NCI-H748 treated with DMSO at 0.1 percent for 48 hours (cell line): ENCODE measurements around the gene CELF1.
"Not testable (repeated sequence)": the region's sequence is repeated elsewhere in the genome, so short reads cannot be mapped to it uniquely, and the experiment has no call there.

Experiments
- DNase-seq: peaks from one replicate; lab custom pipeline; 2025; lab: John Stamatoyannopoulos, UW

CELF1 gene

DNA sequence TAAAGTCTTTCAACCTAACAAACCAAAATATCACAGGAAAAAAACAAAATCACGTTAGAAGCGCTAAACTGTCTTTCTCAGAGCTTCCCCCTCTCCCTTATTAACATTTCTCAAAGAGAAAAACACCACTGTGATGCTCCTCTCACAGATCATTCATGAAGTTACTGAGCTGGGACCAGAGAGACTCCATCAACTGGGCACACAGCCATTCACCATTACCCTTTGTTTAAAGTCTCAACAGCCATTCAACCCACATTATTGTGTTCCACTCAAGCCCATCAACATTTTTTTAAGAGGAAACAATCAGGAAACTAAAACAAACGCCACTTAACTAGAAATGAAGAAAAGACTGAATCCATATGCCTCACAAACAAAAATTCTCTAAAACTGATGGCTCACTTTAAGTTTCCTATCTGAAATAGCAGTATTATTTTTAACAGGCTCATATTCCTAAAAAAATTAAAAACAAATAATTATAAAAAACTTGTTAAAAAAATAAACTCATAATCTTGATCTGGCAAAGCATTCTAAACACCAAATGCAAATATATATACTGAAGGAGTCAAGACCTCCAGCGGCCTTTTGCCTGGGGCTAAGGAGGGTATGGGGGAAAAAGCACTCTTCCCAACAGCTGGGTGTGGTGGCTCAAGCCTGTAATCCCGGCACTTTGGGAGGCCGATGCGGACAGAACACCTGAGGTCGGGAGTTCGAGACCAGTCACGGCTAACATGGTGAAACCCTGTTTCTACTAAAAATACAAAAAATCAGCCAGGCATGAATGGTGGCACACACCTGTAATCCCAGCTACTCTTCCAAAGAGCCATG is 14.0 kb downstream of the CELF1 start:
- peak; percentile 51 for DNase-seq

DNA sequence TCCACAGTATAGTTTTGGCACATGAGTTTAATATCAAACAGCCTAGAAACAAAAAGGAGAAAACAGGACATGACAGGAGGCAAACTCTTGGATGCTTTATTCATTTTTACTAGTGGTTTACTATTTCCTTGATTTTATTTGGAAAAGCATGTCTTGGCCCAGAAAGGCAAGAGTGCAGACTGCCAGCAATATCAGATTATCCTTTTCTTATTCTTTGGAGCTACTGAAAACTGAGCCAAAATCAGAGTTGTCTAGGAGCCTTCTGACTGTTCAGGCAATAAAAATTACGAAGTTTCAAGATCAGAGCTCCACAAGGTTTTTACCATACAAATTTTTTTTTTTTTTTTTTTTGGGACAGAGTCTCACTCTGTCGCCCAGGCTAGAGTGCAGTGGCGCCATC is 16.0 kb downstream of the CELF1 start:
- no peak for DNase-seq

DNA sequence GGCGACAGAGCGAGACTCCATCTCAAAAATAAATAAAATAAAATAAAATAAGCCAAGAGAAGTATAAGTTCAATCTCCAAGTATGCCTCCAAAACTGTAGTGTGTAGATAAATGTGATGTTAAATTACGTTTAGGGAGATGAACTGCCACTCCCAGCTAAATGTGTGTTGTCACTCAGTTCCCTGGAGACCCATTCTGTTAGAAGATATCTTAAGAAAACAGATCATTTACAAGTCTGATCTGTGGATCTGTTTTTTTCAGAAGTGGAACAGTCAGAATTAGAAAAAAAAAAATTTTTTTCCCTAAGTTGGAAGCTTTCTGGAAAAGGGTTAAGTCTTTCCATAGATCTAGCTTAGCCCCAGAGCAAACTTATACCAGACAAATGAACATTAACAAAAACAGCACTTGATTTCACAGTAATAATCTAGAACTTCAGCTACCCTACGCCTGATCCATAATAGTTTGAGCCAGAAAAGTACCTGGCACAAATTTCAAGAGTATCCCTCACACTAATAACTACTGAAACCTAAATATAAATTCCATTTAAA is 18.2 kb downstream of the CELF1 start:
- DNase-seq: no peak

DNA sequence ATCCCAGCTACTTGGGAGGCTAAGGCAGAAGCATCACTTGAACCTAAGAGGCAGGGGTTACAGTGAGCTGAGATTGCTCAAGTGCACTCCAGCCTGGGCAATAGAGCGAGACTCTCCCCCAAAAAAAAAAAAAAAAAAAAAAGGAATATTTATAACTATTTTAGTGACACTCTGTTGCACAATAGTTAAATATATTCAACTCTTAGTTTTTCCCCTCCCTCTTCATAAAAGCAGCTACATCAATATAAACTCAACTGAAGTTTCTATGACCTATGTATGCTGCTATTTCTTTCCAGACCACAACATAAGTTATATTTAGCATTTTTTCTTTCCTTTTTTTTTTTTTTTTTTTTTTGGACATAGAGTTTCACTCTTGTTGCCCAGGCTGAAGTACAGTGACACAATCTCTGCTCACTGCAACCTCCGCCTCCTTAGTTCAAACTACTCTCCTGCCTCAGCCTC is 19.2 kb downstream of the CELF1 start:
- no peak for DNase-seq

DNA sequence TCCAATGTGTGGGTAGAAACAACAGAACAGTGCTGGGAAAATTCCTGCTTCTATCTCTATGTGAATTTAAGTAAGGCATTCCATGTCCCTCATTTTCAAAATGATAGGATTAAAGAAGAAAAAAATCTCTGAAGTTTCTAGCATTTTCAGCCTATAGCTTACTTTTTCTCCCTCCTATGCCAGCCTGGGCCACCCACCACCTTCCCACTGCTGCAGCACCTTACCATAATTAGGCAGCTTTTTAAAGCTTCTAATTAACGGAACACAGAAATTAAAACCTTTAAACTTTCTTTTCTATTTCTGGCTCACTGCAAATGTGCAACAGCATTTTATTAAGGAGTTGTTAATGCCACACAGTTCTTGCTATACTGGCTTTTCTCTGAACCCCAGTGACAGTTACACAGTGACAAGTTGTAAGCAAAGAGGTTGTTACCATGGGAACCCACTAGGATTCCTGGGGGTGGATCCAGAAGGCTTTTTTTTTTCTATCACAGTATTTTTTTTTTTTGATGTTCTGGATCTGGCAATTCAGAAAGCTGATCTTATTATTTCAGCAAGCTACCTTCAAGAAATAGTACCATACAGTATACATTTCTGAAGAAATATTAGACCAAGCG is 20.2 kb downstream of the CELF1 start:
- DNase-seq: no peak

DNA sequence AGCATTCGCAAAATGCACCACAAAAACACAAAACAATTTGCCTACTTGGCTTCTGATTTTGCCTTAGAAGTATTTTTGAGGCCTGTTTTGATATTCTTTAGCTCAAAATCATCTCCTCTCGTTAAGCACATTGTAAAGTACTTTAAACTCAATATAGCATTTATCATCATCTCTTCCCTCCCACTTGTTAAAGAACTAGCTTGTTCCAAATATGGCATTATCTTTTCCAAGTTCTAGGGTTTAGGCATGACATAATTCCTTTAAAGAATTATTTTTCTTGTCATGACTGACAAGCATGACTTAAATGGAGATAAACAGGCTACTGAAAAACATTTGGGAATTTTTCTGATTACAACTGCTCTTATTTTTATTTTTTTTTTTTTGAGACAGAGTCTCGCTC is 21.3 kb downstream of the CELF1 start:
- DNase-seq: no peak

DNA sequence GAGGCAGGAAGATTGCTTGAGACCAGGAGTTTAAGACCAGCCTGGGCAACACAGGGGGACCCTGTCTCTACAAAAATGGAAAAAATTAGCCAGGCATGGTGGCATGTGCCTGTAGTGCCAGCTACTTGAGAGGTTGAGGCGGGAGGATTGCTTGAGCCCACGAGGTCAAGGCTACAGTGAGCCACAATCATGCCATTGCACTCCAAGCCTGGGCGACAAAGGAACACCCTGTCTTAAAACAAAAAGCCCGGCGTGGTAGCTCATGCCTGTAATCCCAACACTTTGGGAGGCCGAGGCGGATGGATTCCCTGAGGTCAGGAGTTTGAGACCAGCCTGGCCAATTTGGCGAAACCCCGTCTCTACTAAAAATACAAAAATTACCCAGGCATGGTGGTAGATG is 22.2 kb downstream of the CELF1 start:
- DNase-seq: not testable (repeated sequence)

DNA sequence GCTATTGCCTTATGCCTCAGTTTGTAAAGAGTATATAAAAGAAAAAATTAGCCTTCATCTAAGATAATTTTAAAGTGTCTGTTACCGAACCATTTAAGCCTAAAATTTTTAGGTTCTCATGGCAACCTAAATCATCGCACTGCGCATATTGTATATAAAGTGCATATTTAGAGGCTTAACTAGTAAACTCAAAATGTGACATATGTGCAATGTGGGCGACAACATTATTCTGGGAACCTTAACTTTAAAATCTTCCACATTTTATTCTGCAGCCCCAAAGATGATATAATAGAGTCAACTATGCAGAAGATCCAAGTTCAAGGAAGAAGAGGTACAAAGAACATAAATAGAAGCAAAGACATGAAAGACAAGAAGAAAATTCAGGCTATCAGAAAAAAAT is 23.0 kb downstream of the CELF1 start:
- no peak for DNase-seq

DNA sequence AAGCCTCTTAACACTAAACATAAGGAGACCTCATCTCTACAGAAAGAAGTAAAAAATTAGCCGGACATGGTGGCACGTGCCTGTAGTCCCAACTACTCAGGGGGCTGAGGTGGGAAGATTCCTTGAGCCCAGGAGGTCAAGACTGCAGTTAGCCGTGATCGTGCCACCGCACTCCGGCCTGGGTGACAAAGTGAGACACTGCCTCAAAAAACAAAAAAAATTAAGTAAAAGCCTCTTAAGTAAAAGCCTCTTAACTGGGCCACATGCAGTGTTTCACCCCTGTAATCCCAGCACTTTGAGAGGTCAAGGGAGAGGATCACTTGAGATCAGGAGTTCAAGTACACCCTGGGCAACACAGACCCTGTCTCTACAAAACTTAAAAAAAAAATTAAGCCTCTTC is 25.7 kb downstream of the CELF1 start:
- no peak for DNase-seq

DNA sequence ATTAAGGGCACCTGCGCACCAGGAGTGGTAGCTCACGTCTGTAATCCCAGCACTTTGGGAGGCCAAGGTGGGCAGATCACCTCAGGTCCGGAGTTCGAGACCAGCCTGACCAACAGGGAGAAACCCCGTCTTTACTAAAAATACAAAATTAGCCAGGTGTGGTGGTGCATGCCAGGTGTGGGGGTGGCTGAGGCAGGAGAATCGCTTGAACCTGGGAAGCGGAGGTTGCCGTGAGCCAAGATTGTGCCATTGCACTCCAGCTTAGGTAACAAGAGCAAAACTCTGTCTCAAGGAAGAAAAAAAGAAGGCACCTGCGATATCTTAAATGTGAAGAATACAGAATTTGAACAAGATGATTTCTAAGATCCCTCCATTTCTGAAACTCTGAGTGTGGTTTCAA is 26.9 kb downstream of the CELF1 start:
- DNase-seq: not testable (repeated sequence)

DNA sequence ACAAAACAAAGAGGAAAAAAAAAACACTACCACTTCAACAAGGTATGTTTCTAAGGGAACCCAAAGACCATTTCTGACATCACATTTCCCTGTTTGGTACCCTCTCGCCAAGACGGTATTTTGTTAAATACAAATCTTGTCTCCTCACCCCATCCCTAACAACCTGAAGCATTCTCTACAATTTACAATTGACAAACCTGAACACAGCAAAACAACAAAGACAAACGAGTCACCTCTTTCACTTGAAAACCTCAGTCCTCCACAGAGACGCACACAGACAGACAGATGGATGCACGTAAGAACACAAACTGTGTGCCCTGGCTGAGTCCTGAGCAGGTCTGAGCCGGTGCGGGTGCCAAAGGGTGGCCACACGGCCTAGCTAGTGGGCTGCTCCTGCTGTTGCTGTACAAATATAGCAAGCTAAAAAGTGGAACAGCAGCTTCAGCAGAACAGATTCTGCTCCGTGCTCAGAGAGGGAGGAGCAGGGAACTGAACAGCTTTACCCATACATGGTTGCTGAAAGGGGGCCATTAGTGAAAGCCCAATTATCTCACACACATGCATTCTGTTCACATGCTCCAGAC is 28.5 kb downstream of the CELF1 start:
- no peak for DNase-seq

DNA sequence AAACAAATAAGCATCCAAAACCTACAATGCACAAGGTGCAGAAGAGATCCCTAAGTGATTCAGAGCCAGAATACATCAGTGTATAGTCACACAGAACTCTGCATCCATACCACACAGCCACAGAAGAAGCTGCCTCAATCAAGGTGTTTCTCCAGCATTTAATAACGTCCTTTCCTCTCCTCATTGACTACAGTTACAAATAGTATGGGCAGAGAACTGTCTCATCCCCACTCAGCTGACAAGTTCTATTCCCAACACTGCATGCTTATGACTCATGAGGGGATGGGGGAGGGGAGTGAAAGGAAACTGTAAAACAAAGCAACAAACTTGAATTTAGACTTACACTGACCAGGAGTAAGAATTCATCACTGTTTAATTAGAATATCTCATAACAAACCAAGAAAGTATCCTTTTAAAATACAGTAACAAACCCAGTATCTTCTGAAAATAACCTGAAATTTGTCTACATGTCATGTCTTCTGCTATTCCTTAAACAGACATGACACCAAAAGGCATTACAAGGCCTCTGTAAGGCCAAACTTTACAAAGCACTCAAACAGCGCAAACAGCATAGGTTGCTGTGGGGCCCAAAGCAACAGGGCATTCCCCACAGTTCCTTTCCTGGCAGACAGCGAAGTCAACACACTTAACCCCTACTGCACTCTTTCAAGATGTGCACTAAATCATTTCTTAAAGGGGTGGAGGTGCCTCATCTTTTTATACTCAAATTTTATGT is 29.3 kb downstream of the CELF1 start:
- DNase-seq: no peak

DNA sequence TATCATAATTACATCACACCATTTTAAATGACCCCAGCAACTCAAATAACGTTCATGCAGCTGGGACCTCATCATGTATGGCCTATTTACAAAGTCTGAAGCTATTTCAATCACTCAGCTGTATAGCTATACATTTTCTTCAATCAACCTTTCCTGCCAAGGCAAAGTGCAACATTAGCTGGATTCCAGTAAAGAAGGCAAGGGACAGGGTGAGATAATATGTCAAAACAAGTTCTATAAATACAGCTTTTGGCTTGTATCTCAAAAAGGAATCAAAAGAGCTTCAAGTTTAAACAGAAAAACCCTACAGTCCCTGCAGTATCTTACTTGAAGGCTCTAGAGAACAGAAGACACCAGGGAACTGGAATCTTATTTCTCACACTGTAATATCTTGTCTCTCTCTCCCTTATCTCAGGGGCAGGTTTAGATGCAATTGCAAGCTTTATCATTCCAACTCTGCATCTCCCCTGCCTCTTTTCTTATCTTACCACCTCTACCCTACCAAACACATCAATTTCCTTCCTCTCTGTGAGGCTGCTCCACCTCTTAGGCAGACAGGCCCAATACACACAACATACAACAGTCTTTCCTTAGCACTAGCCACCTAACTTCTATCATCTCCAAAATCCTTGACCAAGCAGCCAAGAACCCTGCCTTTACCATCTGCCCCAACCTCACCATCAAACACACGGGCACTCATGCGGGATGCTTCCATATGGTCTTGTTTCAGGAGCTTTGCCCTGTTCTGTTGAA is 34.5 kb downstream of the CELF1 start:
- no peak for DNase-seq

DNA sequence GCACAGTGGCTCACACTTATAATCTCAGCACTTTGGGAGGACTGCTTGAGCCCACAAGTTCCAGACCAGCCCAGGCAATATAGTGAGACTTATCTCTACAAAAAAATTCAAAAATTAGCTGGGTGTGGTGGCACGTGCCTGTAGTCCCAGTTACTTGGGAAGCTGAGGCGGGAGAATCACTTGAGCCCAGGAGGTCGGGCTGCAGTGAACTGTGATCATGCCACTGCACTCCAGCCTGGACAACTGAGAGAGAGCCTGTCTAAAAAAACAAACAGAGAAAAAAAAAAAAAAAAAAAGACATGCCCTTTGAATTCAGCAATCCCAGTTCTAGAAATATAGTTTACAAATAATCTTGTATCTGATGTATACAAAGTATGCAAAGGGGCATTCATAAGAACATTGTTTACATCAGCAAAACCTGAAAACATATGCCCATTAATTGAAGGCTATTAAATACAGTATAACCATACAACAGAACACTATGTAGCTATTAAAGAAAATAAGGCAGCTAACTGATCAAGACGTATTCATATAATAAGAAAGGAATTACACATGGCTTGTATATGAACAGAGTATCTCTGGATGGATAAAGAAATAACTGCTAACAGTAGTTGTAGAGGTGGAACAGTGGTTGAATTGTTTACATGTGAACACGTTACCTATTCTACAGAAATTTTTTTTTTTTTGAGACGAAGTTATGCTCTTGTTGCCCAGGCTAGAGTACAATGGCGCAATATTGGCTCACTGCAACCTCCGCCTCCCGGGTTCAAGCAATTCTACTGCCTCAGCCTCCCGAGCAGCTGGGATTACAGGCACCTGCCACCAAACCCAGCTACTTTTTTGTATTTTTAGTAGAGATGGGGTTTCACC is 35.7 kb downstream of the CELF1 start:
- DNase-seq: no peak

DNA sequence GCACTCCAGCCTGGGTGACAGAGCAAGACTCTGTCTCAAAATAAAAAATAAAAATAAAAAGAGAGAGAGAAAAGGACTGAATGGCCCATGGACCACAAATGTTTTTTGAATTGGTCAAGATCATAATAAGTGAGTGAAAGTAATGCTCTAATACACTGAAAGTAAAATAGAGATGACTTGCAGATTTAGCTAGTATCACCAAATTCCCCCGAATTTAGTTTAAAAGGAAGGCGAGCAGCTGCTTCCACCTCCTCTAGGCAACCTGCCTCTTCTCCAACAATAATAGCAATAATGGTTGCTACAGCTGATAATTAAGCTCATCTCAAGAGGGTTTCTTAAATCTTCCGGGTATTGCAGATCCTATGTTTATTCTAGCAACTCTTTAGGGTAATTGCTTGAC is 36.8 kb downstream of the CELF1 start:
- DNase-seq: no peak

DNA sequence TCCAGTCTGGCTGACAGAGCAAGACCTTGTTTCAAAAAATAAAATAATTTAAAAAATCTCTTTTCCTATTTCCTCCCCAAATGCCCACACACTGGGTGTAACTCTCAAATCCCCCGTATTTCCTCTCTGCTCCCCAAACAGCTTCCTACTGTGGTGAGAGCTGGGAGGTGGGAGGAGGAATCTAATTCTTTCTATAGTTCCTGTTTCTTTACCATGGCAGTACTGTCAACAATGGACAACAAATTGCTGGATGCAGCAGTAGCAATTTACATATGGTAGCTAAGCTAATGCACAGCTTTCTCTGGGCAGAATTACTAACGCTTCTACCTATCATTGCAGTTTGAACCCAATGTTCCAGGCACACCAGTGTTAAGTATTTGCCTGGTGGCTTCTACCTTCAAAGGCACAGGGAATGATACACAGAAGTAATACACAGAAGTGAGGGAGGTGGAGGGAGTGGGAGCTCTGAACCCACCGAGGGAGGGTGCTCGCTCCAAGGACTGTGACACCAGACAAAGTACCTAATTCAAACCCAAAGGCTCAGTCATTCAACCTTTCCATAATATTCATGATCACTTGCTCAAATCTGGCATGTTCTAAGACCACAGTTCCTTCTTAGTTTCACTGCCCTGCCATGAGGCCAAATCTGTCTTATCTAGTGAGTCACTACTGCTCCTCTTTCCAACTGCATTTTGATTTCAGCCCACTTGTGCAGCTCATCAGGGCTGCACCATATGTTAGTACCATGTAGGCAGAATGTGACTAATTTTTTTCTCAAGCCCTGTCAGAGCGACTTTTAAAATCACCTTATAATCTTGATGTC is 37.9 kb downstream of the CELF1 start:
- DNase-seq: no peak

DNA sequence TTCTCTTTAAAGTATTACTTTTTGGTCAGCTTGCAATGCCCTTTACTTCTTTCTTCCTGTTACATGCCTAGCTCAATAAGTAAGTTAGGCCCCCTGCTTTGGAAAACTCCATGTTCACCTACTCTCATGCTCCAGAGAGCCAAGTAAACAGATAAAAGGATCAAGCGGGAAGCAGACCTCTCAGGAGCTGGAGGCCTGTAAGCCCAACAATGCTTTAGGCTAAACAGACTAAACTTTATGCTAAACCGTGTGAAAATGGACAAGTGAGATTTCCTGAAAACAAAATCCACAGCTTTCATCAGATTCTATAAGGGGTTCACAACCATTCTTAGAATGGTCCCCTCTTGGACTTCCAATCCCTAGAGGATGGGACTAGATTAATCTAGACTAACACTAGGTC is 40.2 kb downstream of the CELF1 start:
- DNase-seq: no peak

DNA sequence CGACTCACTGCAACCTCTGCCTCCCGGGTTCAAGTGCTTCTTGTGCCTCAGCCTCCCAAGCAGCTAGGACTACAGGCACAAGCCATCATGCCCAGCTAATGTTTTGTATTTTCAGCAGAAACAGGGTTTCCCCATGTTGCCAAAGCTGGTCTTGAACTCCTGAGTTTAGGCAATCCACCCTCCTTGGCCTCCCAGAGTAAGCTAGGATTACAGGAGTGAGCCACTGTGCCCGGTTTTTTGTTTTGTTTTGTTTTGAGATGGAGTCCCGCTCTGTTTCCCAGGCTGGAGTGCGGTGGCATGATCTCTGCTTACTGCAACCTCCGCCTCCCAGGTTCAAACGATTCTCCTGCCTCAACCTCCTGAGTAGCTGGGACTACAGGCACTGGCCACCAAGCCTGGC is 41.0 kb downstream of the CELF1 start:
- DNase-seq: no peak

DNA sequence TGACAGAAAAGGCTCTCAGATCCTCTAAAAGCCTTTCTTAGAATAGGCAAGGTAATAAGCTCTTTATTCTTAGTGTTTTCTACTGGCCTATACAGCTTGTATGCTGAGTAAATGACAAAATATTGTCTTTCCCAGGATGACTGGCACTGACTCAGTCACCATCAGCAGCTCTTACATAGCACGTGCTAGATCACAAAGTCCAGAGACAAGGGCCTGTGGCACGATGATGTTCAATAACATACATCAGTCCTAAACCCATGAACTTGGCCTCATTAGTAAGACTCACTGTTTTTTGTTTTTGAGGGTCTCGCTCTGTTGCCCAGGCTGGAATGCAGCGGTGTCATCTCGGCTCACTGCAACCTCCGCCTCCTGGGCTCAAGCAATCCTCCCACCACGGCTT is 42.7 kb downstream of the CELF1 start:
- no peak for DNase-seq

DNA sequence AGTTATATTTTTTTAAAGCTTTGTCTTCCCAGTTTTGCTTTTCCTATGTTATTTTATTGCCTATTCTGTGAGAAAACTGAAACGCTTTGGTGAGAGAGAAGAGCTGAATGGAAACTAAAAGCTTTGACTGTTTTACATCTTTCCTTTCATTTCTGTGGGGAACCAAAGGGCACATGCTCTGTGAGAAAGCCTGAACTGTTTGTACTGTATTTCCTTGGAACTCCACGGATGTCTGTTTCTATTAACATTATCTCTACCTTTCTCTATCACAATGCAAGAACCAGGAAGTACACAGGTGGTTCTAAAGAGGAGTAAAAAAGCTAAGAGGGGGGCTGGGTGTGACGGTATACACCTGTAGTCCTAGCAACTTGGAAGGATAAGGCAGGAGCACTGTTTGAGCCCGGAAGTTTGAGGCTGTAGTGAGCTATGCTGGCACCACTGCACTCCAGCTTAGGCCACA is 43.8 kb downstream of the CELF1 start:
- no peak for DNase-seq
